D721Med (cell line): ENCODE data around the gene DHRS12.

Source experiments
- DNase-seq: peaks from one replicate; pipeline ENCODE4 v3.0.0; 2011; ENCODE audit warnings: low spot score; ENCODE audit not compliant: insufficient read length
- FAIRE-seq: peaks from 2 replicates; lab custom pipeline; 2011; peaks lifted over from hg19 to GRCh38; lab: Jason Lieb, UNC
- TF ChIP-seq, protein P1 (sequence below): IDR thresholded peaks from 2 replicates; pipeline ENCODE4 v1.5.1; 2012; ENCODE audit warnings: mild to moderate bottlenecking, control low read depth; ENCODE audit not compliant: insufficient read depth; ENCODE audit errors: missing control alignments

DHRS12 gene

DNA sequence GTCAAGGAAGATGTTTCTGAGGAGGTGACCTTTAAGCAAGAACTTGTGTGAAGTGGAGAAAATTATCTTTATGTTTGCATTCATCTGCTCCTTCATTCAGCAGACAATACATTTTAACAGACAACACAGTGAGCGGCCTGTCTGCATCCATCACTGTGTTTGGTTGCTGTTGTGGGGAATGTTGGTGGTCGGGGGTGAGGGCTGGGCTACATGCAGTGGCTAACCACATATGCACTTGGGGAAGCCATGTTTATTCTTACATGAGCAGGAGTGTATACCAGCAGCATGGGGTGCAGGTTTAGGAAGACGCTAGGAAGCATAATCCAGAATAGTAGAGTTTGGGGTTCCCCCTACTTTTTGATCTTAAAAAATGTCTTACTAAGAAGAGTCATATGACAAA, 66.4 kb downstream of the DHRS12 start:
- DNase-seq (no peak), FAIRE-seq (no peak)
- TF ChIP-seq, protein P1, sequence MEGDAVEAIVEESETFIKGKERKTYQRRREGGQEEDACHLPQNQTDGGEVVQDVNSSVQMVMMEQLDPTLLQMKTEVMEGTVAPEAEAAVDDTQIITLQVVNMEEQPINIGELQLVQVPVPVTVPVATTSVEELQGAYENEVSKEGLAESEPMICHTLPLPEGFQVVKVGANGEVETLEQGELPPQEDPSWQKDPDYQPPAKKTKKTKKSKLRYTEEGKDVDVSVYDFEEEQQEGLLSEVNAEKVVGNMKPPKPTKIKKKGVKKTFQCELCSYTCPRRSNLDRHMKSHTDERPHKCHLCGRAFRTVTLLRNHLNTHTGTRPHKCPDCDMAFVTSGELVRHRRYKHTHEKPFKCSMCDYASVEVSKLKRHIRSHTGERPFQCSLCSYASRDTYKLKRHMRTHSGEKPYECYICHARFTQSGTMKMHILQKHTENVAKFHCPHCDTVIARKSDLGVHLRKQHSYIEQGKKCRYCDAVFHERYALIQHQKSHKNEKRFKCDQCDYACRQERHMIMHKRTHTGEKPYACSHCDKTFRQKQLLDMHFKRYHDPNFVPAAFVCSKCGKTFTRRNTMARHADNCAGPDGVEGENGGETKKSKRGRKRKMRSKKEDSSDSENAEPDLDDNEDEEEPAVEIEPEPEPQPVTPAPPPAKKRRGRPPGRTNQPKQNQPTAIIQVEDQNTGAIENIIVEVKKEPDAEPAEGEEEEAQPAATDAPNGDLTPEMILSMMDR: no peak

GRCh38 chr13:51734786-51735185, 69.2 kb downstream of the DHRS12 start:
- DNase-seq (no peak), FAIRE-seq (no peak)
- TF ChIP-seq, protein P1: no peak

DNA sequence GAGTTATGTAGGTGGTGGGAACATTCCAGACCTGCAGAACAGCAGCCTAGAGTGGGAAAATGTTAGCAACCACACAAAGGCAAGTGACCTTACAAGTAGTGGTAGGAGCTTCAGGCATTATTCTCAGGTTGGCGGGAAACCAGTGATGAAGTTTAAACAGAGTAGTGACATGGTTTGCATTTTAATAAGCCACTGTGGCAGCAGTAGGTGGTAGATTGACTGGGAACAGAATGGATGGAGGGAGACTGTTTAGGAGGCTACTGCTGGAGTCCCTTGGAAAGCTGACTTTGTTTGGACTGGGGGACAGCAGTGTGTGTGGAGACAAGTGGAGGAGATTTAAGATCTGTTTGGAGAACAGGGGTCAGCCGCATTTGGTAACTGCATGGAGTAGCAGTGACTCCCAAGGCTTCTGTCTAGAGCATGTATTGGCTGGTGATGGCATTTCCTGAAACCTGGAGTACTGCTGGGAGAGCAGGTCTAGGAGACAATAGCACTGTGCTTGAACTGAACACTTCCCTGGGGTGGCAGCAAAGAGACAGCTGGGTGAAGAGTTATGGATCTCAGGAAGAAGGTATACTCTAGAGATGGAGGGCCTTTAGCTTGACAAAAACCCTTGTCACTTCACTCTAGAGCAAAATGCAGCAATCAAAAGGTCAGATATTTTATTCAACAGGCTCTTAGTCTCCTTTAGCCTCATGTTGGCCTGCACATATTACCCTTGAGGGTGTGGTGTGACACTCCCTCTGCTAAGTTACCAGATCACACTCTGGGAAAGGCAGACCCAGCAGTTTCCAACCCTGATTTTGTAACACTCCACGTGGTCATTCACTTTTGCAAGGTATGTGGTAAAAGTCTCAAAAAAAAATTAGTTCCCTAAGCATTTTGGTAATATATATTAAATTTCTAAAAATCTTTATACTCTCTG, 70.3 kb downstream of the DHRS12 start:
- TF ChIP-seq, protein P1: no peak
- DNase-seq: no peak
- no peak for FAIRE-seq

DNA sequence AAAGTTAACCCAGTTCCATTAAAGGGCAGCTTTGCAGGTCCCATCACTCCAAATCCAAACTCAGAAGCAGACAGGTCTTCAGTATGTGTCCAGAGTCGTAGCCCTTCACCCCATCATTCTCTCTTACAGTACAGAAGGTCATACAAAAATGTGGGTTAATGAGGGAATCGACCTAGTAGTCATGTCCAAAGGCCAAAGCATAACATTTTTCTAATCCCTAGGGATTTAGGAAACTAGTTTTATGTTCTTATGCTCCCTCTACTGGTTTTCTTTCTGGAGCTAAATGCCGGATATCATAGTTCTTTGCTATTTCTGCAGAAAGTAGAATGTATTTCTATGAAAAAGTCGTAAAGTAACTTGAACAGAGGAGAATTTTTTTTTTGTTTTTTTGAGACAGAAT, 72.2 kb downstream of the DHRS12 start:
- TF ChIP-seq, protein P1: peak; percentile 40
- peak; percentile 11 for FAIRE-seq
- no peak for DNase-seq

- DNase-seq: no peak
- FAIRE-seq: no peak
- TF ChIP-seq, protein P1: no peak
These were observed 73.0 kb downstream of the DHRS12 start for GRCh38 chr13:51730927-51731326.

DNA sequence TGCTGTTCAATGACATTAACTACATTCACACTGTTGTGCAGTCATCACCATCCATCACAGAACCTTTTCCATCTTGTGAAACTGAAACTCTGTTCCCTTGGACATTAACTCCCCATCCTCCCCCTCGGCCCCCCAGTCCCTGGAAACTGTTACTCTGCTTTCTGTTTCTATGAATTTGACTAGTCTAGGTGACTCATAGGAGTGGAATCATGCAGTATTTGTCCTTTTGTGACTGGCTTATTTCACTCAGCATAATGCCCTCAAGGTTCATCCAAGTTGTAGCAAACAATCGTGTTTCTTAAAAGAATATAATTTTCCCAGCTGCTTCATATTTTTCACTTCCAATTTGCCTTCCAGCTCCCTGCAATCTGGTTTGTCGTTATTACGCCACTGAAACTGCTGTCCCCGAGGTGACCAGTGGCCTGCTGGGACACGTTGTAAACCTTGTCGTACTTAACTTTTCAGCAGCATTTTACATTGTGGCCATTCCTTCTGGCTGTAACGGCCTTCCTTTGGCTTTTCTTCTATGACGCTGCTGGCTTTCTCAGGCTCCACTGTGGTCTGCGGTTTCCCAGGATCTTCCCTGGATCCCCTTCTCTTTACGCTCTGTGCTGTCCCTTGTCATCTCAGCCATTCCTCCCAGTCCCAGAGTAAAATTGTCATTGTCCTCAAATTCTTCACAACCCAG, 74.0 kb downstream of the DHRS12 start:
- FAIRE-seq: no peak
- TF ChIP-seq, protein P1: no peak
- no peak for DNase-seq
